ENCODE measurements around the gene CBX8.

DNA sequence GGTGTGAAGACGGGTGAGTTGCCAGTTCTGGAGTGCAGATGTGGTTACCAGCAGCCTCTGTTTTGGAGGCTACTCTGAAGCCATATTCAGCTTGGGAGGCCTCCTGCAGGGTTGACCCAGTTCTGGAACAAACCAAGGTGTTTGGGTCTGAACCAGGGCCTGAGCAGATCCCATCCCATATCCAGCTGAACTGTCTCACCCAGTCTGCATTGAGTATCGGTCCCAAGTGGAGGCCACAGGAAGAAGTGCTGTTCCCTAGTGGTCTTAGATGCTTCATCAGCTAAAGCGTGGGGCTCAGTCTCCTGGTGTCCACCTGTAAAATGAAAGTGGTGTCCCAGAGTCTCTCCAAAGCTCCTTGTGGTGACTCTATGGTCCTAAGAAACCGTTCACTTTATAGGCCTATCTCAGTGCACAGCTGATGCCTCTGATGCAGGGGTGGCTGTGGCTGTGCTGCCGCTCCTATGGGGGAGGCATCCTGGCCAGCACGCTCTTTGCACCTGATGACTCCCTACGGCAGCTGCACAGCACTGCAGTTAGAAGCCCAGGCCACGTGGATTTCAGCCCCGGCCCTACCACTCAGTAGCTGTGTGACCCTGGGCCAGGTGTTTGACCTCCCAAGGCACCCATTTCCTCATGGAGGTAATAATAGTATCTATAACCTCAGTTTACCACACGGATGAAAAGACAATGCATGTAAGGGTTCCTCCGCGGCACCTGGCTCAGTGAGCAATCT is 21.3 kb upstream of the CBX8 start:
- TF ChIP-seq CTCF (IDR thresholded peaks at IDR 0.05) (no peak), ZFX (IDR thresholded peaks at IDR 0.05; ENCODE audit: borderline replicate concordance) (no peak)

Data from 22Rv1 (cell line).